HCT116 (cell line): ENCODE results near the gene RPL18. TPM values are rescaled to one million over a fixed set of nuclear protein-coding genes. Genes with fewer than 3 reads are reported as not detected.

ENCODE experiments used
- ATAC-seq: fragments of 200-7000 bp; cut with Tn5 transposase; 2 replicates; pipeline ENCODE4 v1.9.1; 2020; ENCODE audit warnings: mild to moderate bottlenecking, moderate library complexity
- BruUV-seq: library from RNA; stranded (reverse); fragments of 400-500 nt; replicated peaks from 2 replicates; lab custom pipeline; 2021; lab: Mats Ljungman, UMichigan
- CTCF ChIA-PET: fragments of 300-600 bp; sonication (Branson Sonifier 250); formaldehyde crosslinking; loops from one replicate; lab custom pipeline; 2021; ENCODE audit warnings: antibody characterized with exemption; lab: Charles Lee
- POLR2A ChIA-PET: fragments of 300-600, 350-600 bp; sonication (Branson Sonifier 250); formaldehyde crosslinking; loops from one replicate; lab custom pipeline; 2021; ENCODE audit warnings: antibody characterized with exemption; lab: Charles Lee
- RAD21 ChIA-PET, 2 experiments: fragments of 300-600 bp; sonication (Branson Sonifier 250); formaldehyde crosslinking; loops; one replicate each; lab custom pipeline; 2023; ENCODE audit warnings: low total read pairs in 2 of 2; ENCODE audit not compliant: uncharacterized antibody in 2 of 2, unreplicated experiment in 2 of 2, low non-redundant PET in 1 of 2; lab: Charles Lee
- DNase-seq: peaks from one replicate; pipeline ENCODE4 v3.0.0-alpha.2; 2010; ENCODE audit warnings: low read depth, low spot score
- H2AFZ ChIP-seq: fragments of 200-600 bp; shearing (Covaris generic), sonication (generic); 2 replicates; pipeline ENCODE4 v1.6.1; 2017; ENCODE audit warnings: low read depth, mixed run types, mixed read lengths, antibody characterized with exemption, low read length; ENCODE audit not compliant: poor library complexity, severe bottlenecking
- H3K27ac ChIP-seq: 2 replicates; pipeline ENCODE4 v1.5.1; 2012; ENCODE audit warnings: low read depth, low read length
- H3K27me3 ChIP-seq: fragments of 200-600 bp; sonication (generic); 2 replicates; pipeline ENCODE4 v1.6.1; 2016; ENCODE audit warnings: mixed run types, low read length, mixed read lengths; ENCODE audit not compliant: insufficient read depth
- H3K36me3 ChIP-seq, 2 experiments: fragments of 200-500 bp in 1 of 2; fragments of 200-600 bp in 1 of 2; sonication (Bioruptor generic) in 1 of 2; sonication (generic) in 1 of 2; 2 replicates each; pipeline versions ENCODE4 v1.5.1 to v1.6.1; 2014 to 2016; ENCODE audit warnings: low read length in 2 of 2, inconsistent platforms in 1 of 2, mixed read lengths in 1 of 2, mixed run types in 1 of 2; ENCODE audit not compliant: insufficient read depth in 2 of 2, control insufficient read depth in 1 of 2
- H3K4me1 ChIP-seq, 2 experiments: fragments of 200-600 bp in 1 of 2; sonication (generic) in 1 of 2; 2 replicates each; pipeline versions ENCODE4 v1.5.1 to v1.6.1; 2012 to 2017; ENCODE audit warnings: low read length in 2 of 2, inconsistent platforms in 1 of 2, mild to moderate bottlenecking in 1 of 2, mixed read lengths in 1 of 2, mixed run types in 1 of 2, moderate library complexity in 1 of 2; ENCODE audit not compliant: insufficient read depth in 2 of 2, control insufficient read depth in 1 of 2
- H3K4me2 ChIP-seq: fragments of 200-600 bp; sonication (generic); 2 replicates; pipeline ENCODE4 v1.6.1; 2017; ENCODE audit warnings: mixed run types, low read length, mixed read lengths
- H3K4me3 ChIP-seq, 2 experiments: fragments of 200-600 bp in 1 of 2; sonication (generic) in 1 of 2; replicated peaks in 1 of 2; 2 replicates each; pipeline ENCODE4 v1.5.1; 2011 to 2016; ENCODE audit warnings: low read length in 2 of 2, control low read depth in 1 of 2, low read depth in 1 of 2, mild to moderate bottlenecking in 1 of 2, mixed read lengths in 1 of 2, mixed run types in 1 of 2
- H3K79me2 ChIP-seq: fragments of 200-600 bp; sonication (generic); 2 replicates; pipeline ENCODE4 v1.6.1; 2017; ENCODE audit warnings: mild to moderate bottlenecking, mixed run types, low read length, moderate library complexity, mixed read lengths; ENCODE audit not compliant: insufficient read depth
- H3K9ac ChIP-seq: fragments of 200-600 bp; sonication (generic); 2 replicates; pipeline ENCODE4 v1.6.1; 2016; ENCODE audit warnings: low read length, mixed read lengths
- H3K9me2 ChIP-seq: fragments of 200-600 bp; sonication (generic), shearing (Covaris generic); 2 replicates; pipeline ENCODE4 v1.6.1; 2017; ENCODE audit warnings: mixed run types, mild to moderate bottlenecking, moderate library complexity; ENCODE audit not compliant: insufficient read depth
- H3K9me3 ChIP-seq, 2 experiments: fragments of 200-500 bp in 1 of 2; fragments of 200-600 bp in 1 of 2; sonication (Bioruptor generic) in 1 of 2; sonication (generic) in 1 of 2; 2 replicates each; pipeline ENCODE4 v1.6.1; 2014 to 2017; ENCODE audit warnings: low read length in 2 of 2, mixed read lengths in 2 of 2, inconsistent platforms in 1 of 2, low read depth in 1 of 2, mild to moderate bottlenecking in 1 of 2, mixed run types in 1 of 2, moderate library complexity in 1 of 2; ENCODE audit not compliant: control insufficient read depth in 1 of 2, insufficient read depth in 1 of 2
- H4K20me1 ChIP-seq: fragments of 200-600 bp; sonication (generic), shearing (Covaris generic); 2 replicates; pipeline ENCODE4 v1.6.1; 2017; ENCODE audit warnings: mixed run types, mild to moderate bottlenecking, moderate library complexity; ENCODE audit not compliant: insufficient read depth
- CEBPB ChIP-seq: IDR thresholded peaks from 2 replicates; pipeline ENCODE4 v1.6.1; 2012; ENCODE audit warnings: low read depth
- ELF1 ChIP-seq: IDR thresholded peaks from 2 replicates; pipeline ENCODE4 v1.6.1; 2012; ENCODE audit warnings: low read depth, borderline replicate concordance
- EZH2 ChIP-seq: fragments of 200-600 bp; sonication (generic); IDR thresholded peaks from 2 replicates; pipeline ENCODE4 v1.6.1; 2017; ENCODE audit warnings: antibody characterized with exemption, mixed run types
- EZH2phosphoT487 ChIP-seq: fragments of 200-600 bp; IDR thresholded peaks from 2 replicates; pipeline ENCODE4 v1.6.1; 2018; ENCODE audit warnings: antibody characterized with exemption, borderline replicate concordance
- FOSL1 ChIP-seq: IDR thresholded peaks from 2 replicates; pipeline ENCODE4 v1.6.1; 2012; ENCODE audit warnings: low read depth
- JUND ChIP-seq: IDR thresholded peaks from 2 replicates; pipeline ENCODE4 v1.6.1; 2012
- POLR2A ChIP-seq: IDR thresholded peaks from 2 replicates; pipeline ENCODE4 v1.7.0; 2011; ENCODE audit warnings: borderline replicate concordance; ENCODE audit not compliant: insufficient read depth, insufficient read length; ENCODE audit errors: extremely low read depth
- POLR2AphosphoS5 ChIP-seq: IDR thresholded peaks from 2 replicates; pipeline ENCODE4 v1.6.1; 2011; ENCODE audit warnings: mild to moderate bottlenecking, low read depth, low read length, moderate library complexity
- RAD21 ChIP-seq: IDR thresholded peaks from 2 replicates; pipeline ENCODE4 v1.6.1; 2012; ENCODE audit warnings: low read depth, mild to moderate bottlenecking
- SIN3A ChIP-seq: IDR thresholded peaks from 2 replicates; pipeline ENCODE4 v1.6.1; 2012; ENCODE audit warnings: low read depth
- SP1 ChIP-seq: IDR thresholded peaks from 2 replicates; pipeline ENCODE4 v1.6.1; 2012; ENCODE audit warnings: low read depth
- SRF ChIP-seq: IDR thresholded peaks from 2 replicates; pipeline ENCODE4 v1.6.1; 2012; ENCODE audit warnings: low read depth
- TCF7L2 ChIP-seq: IDR thresholded peaks from 2 replicates; pipeline ENCODE4 v1.7.0; 2011; ENCODE audit warnings: borderline replicate concordance, inconsistent platforms; ENCODE audit not compliant: insufficient read depth, insufficient read length; ENCODE audit errors: extremely low read depth
- ZFX ChIP-seq: fragments of 450-650 bp; IDR thresholded peaks from 2 replicates; pipeline ENCODE4 v1.6.1; 2017
- ZNF274 ChIP-seq: fragments of 200-500 bp; sonication (Bioruptor generic); IDR thresholded peaks from 2 replicates; pipeline ENCODE4 v1.6.1; 2014; ENCODE audit warnings: mild to moderate bottlenecking, low read depth, low read length, inconsistent platforms
- intact Hi-C: fragments of 100-400 bp; cut with micrococcal nuclease; formaldehyde crosslinking; loops from 2 replicates; pipeline ENCODE4 v1.10.0; 2022
- total RNA-seq: library from RNA; stranded (reverse); gene quantifications from one replicate; pipeline ENCODE4 v1.2.1, GENCODE V29; 2021; ENCODE audit not compliant: unreplicated experiment
- TF ChIP-seq, protein P1 (sequence below): IDR thresholded peaks from 2 replicates; pipeline ENCODE4 v1.6.1; 2012
- TF ChIP-seq, protein P2 (sequence below), 3 experiments: fragments of 200-600 bp in 1 of 3; sonication (generic) in 1 of 3; IDR thresholded peaks in 2 of 3; conservative IDR thresholded peaks in 1 of 3; 2 replicates each; pipeline ENCODE4 v1.5.1; 2012 to 2017; ENCODE audit warnings: low read depth in 2 of 3, low read length in 2 of 3, antibody characterized with exemption in 1 of 3, borderline replicate concordance in 1 of 3, control low read depth in 1 of 3, mild to moderate bottlenecking in 1 of 3, mixed read lengths in 1 of 3, mixed run types in 1 of 3, moderate library complexity in 1 of 3; ENCODE audit not compliant: insufficient read depth in 1 of 3
- TF ChIP-seq, protein P3 (sequence below): IDR thresholded peaks from 2 replicates; pipeline ENCODE4 v1.6.1; 2012
- TF ChIP-seq, protein P4 (sequence below): IDR thresholded peaks from 2 replicates; pipeline ENCODE4 v1.6.1; 2012; ENCODE audit warnings: low read depth
- TF ChIP-seq, protein P5 (sequence below): IDR thresholded peaks from 2 replicates; pipeline ENCODE4 v1.6.1; 2011; ENCODE audit warnings: mild to moderate bottlenecking, low read length, moderate library complexity; ENCODE audit not compliant: insufficient replicate concordance; ENCODE audit errors: extremely low read depth

The RPL18 gene
- total RNA-seq, 1 experiment from 2014 or later: 2,006 TPM

DNA sequence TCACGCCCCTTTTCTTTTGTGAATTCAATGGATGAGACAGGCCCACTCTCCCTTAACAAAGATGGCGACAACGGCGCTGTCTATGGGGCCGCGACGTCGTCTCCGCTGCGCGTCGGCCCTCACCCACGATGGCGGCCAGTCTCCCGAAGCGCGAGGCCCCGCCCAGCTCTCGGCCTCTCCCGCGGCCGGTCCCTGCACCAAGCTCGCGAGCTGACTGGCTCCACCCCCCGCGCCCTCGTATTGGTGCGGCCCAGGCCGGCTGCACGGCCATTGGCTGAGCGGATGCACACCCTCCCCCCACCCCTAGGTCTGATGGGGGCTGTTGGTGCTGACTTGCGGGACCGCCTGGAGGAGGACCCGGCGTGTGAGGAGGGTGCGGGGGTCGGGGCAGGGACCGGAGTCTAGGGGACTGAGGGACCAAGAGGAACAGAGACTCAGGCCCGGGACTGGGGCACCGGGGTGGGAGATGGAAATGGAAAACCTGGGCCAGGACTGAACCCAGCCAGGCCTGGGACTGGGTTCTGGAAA lies 5.2 kb upstream of the RPL18 start:
- Histone ChIP-seq H3K27me3 (no peaks in the 10 kb centered on the region), H4K20me1 (no peaks in the 10 kb centered on the region), H3K4me1 (peaks cover 23 to 34% of the 10 kb centered on the region in 2 experiments), H3K9ac (peak overlapping the region; percentile 62), H3K79me2 (peaks cover 33% of the 10 kb centered on the region), H2AFZ (no peak overlapping the region), H3K9me3 (no peaks in the 10 kb centered on the region), H3K4me2 (peak overlapping the region; percentile 82), H3K9me2 (no peaks in the 10 kb centered on the region), H3K36me3 (no peaks in the 10 kb centered on the region), H3K27ac (peak overlapping the region; percentile 64), H3K4me3 (peak overlapping the region; percentile 50 to 57)
- no TSS peak for BruUV-seq
- intact Hi-C loops: no loop called here
- DNase-seq (peak; percentile 91), ATAC-seq (peak; percentile 84)
- ChIA-PET CTCF (interaction anchor here (1.0 kb wide), 1 partner anchor 218 kb away, joined by 3 read pairs; no protein-coding TSS in a partner anchor), RAD21 (interaction anchor here in 1 of 2 experiments (0.6 kb wide), 1 partner anchor 10 kb away, joined by 3 read pairs; no protein-coding TSS in a partner anchor), POLR2A (interaction anchor here (0.9 to 1.3 kb wide), 6 partner anchors 9 to 122 kb away, joined by 4 to 7 read pairs (median 4); partner anchors contain the start of gene FAM83E)
- TF ChIP-seq, protein P1, sequence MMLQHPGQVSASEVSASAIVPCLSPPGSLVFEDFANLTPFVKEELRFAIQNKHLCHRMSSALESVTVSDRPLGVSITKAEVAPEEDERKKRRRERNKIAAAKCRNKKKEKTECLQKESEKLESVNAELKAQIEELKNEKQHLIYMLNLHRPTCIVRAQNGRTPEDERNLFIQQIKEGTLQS: no peak
- TF ChIP-seq CEBPB (no peak), EZH2phosphoT487 (no peak), SRF (no peak), ELF1 (no peak), FOSL1 (no peak), RAD21 (no peak), POLR2AphosphoS5 (peak; percentile 26; the same call in 1 of the 2 replicates), ZFX (no peak), SP1 (peak; percentile 79), POLR2A (no peak), EZH2 (no peak), ZNF274 (no peak), JUND (no peak), SIN3A (no peak), TCF7L2 (no peak)
- TF ChIP-seq, protein P2, sequence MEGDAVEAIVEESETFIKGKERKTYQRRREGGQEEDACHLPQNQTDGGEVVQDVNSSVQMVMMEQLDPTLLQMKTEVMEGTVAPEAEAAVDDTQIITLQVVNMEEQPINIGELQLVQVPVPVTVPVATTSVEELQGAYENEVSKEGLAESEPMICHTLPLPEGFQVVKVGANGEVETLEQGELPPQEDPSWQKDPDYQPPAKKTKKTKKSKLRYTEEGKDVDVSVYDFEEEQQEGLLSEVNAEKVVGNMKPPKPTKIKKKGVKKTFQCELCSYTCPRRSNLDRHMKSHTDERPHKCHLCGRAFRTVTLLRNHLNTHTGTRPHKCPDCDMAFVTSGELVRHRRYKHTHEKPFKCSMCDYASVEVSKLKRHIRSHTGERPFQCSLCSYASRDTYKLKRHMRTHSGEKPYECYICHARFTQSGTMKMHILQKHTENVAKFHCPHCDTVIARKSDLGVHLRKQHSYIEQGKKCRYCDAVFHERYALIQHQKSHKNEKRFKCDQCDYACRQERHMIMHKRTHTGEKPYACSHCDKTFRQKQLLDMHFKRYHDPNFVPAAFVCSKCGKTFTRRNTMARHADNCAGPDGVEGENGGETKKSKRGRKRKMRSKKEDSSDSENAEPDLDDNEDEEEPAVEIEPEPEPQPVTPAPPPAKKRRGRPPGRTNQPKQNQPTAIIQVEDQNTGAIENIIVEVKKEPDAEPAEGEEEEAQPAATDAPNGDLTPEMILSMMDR (IDR thresholded peaks at IDR 0.05 in 2 of 3, conservative IDR thresholded peaks at IDR 0.05 in 1 of 3; ENCODE audit: borderline replicate concordance in 1 of 3, insufficient read depth in 1 of 3, low read depth in 2 of 3, low read length in 2 of 3): no peak
- TF ChIP-seq, protein P3, sequence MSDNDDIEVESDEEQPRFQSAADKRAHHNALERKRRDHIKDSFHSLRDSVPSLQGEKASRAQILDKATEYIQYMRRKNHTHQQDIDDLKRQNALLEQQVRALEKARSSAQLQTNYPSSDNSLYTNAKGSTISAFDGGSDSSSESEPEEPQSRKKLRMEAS: no peak
- TF ChIP-seq, protein P4, sequence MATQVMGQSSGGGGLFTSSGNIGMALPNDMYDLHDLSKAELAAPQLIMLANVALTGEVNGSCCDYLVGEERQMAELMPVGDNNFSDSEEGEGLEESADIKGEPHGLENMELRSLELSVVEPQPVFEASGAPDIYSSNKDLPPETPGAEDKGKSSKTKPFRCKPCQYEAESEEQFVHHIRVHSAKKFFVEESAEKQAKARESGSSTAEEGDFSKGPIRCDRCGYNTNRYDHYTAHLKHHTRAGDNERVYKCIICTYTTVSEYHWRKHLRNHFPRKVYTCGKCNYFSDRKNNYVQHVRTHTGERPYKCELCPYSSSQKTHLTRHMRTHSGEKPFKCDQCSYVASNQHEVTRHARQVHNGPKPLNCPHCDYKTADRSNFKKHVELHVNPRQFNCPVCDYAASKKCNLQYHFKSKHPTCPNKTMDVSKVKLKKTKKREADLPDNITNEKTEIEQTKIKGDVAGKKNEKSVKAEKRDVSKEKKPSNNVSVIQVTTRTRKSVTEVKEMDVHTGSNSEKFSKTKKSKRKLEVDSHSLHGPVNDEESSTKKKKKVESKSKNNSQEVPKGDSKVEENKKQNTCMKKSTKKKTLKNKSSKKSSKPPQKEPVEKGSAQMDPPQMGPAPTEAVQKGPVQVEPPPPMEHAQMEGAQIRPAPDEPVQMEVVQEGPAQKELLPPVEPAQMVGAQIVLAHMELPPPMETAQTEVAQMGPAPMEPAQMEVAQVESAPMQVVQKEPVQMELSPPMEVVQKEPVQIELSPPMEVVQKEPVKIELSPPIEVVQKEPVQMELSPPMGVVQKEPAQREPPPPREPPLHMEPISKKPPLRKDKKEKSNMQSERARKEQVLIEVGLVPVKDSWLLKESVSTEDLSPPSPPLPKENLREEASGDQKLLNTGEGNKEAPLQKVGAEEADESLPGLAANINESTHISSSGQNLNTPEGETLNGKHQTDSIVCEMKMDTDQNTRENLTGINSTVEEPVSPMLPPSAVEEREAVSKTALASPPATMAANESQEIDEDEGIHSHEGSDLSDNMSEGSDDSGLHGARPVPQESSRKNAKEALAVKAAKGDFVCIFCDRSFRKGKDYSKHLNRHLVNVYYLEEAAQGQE: no peak
- TF ChIP-seq, protein P5, sequence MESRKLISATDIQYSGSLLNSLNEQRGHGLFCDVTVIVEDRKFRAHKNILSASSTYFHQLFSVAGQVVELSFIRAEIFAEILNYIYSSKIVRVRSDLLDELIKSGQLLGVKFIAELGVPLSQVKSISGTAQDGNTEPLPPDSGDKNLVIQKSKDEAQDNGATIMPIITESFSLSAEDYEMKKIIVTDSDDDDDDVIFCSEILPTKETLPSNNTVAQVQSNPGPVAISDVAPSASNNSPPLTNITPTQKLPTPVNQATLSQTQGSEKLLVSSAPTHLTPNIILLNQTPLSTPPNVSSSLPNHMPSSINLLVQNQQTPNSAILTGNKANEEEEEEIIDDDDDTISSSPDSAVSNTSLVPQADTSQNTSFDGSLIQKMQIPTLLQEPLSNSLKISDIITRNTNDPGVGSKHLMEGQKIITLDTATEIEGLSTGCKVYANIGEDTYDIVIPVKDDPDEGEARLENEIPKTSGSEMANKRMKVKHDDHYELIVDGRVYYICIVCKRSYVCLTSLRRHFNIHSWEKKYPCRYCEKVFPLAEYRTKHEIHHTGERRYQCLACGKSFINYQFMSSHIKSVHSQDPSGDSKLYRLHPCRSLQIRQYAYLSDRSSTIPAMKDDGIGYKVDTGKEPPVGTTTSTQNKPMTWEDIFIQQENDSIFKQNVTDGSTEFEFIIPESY: peak; percentile 84
